IPS-18c (cell line): ENCODE data around the gene TTC3.

Source experiments
- H3K4me3 ChIP-seq: 2 replicates; pipeline ENCODE4 v1.7.0; 2013; ENCODE audit warnings: low read depth, mild to moderate bottlenecking, low read length, moderate library complexity; ENCODE audit not compliant: insufficient read depth
- H3K9me3 ChIP-seq: one replicate; pipeline ENCODE4 v1.6.1; 2013; ENCODE audit warnings: mild to moderate bottlenecking, low read length, moderate library complexity; ENCODE audit not compliant: control insufficient read depth, insufficient read depth

Gene TTC3

GRCh38 chr21:37223804-37224345, 150.8 kb downstream of the TTC3 start:
- peaks cover 3% of the 10 kb centered on the region for H3K9me3 ChIP-seq
- no peak overlapping the region for H3K4me3 ChIP-seq

- Histone ChIP-seq H3K4me3 (no peak overlapping the region), H3K9me3 (peaks cover 3% of the 10 kb centered on the region)
These were observed 152.1 kb downstream of the TTC3 start for GRCh38 chr21:37224861-37225839.

- no peak overlapping the region for H3K4me3 ChIP-seq
- peaks cover 3% of the 10 kb centered on the region for H3K9me3 ChIP-seq
These were observed 153.2 kb downstream of the TTC3 start for GRCh38 chr21:37226041-37226920.

GRCh38 chr21:37227071-37228002, 154.3 kb downstream of the TTC3 start:
- Histone ChIP-seq H3K9me3 (peaks cover 3% of the 10 kb centered on the region), H3K4me3 (no peak overlapping the region)

GRCh38 chr21:37228003-37228400, 154.9 kb downstream of the TTC3 start:
- Histone ChIP-seq H3K4me3 (no peak overlapping the region), H3K9me3 (peaks cover 2% of the 10 kb centered on the region)

- H3K4me3 ChIP-seq, result no peak overlapping the region
- no peaks in the 10 kb centered on the region for H3K9me3 ChIP-seq
These were observed 157.7 kb downstream of the TTC3 start for GRCh38 chr21:37230632-37231248.

GRCh38 chr21:37231249-37231645, 158.2 kb downstream of the TTC3 start:
- no peaks in the 10 kb centered on the region for H3K9me3 ChIP-seq
- no peak overlapping the region for H3K4me3 ChIP-seq

DNA sequence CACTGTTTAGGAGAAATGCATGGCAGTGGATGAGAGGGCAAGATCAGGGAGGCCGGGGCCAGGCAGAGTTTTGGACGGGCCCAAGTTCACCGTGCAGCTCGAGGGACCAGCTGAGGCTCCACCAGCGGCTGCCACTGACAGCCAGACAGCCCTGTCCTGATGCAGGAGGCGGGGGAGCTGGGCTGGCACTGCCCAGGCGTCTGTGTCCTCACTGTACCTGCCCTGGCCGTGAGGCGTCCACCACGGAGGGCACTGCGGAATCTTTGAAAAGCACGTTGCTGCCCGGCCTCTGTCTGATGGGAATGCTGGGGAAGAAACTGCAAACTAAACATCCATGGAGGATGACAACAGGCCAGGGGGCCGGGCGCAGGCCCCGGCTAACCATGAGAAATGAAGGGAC, 158.6 kb downstream of the TTC3 start:
- no peak overlapping the region for H3K4me3 ChIP-seq
- no peaks in the 10 kb centered on the region for H3K9me3 ChIP-seq

GRCh38 chr21:37232274-37233018, 159.4 kb downstream of the TTC3 start:
- H3K4me3 ChIP-seq, result no peak overlapping the region
- no peaks in the 10 kb centered on the region for H3K9me3 ChIP-seq

GRCh38 chr21:37233551-37234146, 160.6 kb downstream of the TTC3 start:
- no peak overlapping the region; the same call in 1 of the 2 replicates for H3K4me3 ChIP-seq
- H3K9me3 ChIP-seq, result no peaks in the 10 kb centered on the region

DNA sequence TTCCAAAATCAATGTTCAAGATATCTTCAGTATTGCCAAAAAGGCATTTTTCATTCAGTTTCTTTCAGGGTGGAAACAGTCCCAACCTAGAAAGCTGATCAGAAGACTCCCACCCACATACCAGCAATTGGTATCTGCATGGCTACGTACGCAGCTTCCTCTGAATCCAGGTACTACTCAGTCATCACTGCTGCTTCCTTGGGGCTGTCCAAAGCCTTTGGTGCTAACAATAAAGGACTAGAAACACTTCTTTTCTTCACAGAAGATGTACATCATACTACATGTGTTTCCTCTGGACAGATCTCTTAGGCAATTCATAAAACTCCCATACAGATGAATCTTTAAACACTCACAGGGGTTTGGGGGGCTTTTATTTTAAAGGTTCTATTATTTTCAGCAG, 164.3 kb downstream of the TTC3 start:
- no peak overlapping the region for H3K4me3 ChIP-seq

DNA sequence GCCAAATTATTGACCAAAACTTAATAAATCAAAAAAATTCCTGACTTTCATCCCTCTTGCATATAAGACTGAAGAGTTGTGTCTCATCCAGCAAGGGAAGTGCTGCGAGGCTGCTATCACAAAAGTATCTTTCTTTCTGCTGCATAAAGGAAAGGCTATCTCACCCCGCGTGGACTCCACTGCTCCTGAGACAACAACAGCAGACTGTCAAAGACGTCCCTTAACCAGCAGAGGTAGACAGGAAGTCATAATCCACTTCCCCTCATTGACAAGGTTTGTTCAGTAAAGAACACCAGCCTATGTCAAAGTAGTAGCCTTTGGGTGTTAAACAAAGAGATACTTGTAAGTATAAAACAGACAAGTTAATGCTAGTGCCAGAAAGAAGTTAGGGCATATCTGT, 164.7 kb downstream of the TTC3 start:
- H3K9me3 ChIP-seq, result no peaks in the 10 kb centered on the region
- H3K4me3 ChIP-seq, result no peak overlapping the region

More for the DNA sequence above, 164.3 kb downstream of the TTC3 start:
- no peaks in the 10 kb centered on the region for H3K9me3 ChIP-seq

- no peak overlapping the region for H3K4me3 ChIP-seq
These were observed 167.9 kb downstream of the TTC3 start for GRCh38 chr21:37240978-37241377.

DNA sequence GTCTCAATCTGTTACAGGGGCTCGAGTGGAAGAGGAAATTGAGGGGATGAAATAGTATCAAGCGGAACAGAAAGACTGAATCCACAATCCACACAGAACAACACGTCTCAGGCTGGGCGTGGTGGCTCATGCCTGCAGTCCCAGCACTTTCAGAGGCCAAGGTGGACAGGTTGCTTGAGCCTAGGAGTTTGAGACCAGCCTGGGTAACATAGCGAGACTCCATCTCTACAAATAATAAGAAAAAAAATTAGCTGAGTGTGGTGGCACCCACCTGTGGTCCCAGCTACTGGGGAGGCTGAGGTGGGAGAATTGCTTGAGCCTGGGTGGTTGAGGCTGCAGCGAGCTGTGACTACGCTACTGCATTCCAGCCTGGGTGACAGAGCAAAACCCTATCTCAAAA, 168.4 kb downstream of the TTC3 start:
- Histone ChIP-seq H3K9me3 (no peaks in the 10 kb centered on the region), H3K4me3 (no peak overlapping the region)

More at GRCh38 chr21:37240978-37241377, 167.9 kb downstream of the TTC3 start:
- no peaks in the 10 kb centered on the region for H3K9me3 ChIP-seq

GRCh38 chr21:37243961-37244360, 170.9 kb downstream of the TTC3 start:
- no peak overlapping the region for H3K4me3 ChIP-seq

More at GRCh38 chr21:37243961-37244360, 170.9 kb downstream of the TTC3 start:
- no peaks in the 10 kb centered on the region for H3K9me3 ChIP-seq
